ENCODE data around the gene AGL.

Gene AGL

DNA sequence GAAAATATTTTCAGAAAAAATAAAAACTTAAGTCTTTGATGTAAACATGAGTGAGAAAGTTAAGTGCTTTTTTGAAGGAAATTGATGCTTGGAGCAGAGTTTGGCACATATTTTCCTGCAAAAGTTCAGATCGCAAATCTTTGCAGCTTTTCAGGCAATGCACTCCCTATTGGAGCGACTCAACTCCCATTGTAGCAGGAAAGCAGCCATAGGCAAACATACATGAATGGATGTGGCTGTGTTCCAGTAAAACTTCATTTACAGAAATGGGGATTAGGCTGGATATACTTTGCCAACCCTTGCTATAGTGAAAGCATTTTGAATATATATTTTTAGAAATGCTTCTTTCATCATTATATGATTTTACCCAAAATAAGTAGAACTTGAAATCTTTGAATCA is 8.1 kb downstream of the AGL start:
- no peak for DNase-seq (ENCODE audit: extremely low read depth, low read depth)
- TF ChIP-seq, protein P1, sequence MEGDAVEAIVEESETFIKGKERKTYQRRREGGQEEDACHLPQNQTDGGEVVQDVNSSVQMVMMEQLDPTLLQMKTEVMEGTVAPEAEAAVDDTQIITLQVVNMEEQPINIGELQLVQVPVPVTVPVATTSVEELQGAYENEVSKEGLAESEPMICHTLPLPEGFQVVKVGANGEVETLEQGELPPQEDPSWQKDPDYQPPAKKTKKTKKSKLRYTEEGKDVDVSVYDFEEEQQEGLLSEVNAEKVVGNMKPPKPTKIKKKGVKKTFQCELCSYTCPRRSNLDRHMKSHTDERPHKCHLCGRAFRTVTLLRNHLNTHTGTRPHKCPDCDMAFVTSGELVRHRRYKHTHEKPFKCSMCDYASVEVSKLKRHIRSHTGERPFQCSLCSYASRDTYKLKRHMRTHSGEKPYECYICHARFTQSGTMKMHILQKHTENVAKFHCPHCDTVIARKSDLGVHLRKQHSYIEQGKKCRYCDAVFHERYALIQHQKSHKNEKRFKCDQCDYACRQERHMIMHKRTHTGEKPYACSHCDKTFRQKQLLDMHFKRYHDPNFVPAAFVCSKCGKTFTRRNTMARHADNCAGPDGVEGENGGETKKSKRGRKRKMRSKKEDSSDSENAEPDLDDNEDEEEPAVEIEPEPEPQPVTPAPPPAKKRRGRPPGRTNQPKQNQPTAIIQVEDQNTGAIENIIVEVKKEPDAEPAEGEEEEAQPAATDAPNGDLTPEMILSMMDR (IDR thresholded peaks at IDR 0.05; ENCODE audit: low read depth, low read length) = no peak

DNA sequence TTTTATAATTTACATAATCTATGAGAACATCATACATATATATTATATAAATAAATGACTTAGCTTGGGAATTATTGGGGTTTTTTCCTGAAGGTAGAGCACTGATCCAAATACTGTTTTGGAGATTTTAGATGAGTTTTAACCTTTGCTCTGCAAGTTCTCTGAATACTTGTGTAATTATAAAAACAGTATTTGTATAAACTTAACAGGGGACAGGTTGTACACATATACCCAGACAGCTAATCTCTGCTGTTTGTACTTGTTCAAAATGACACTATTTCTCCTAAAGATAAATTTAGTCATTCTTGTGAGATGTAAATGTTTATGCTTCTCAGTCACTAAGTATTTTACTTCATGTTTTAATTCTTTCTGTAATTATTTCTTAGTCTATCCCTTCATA is 8.7 kb downstream of the AGL start:
- TF ChIP-seq, protein P1 (IDR thresholded peaks at IDR 0.05; ENCODE audit: low read depth, low read length) = no peak
- DNase-seq (ENCODE audit: extremely low read depth, low read depth) = no peak

DNA sequence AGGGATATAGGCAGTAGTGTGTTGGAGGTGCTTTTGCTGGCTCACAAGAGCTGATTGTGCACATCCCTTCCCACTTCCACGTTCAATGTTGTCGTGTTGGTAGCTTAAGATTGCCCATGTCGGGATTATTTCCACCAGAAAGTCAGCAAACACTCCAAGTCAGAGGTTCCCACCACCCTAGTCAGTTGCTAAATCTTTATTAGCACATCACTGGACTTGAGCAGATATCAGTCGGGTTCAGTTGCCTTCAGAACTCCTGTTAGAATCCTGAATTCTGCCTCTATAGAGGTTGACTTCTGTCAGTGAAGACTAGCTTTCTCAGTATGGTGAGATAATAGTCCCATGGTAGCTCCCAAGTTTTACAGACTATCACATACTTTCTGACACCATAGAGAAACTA is 10.5 kb downstream of the AGL start:
- DNase-seq (ENCODE audit: extremely low read depth, low read depth) = no peak
- TF ChIP-seq, protein P1 (IDR thresholded peaks at IDR 0.05; ENCODE audit: low read depth, low read length) = no peak

DNA sequence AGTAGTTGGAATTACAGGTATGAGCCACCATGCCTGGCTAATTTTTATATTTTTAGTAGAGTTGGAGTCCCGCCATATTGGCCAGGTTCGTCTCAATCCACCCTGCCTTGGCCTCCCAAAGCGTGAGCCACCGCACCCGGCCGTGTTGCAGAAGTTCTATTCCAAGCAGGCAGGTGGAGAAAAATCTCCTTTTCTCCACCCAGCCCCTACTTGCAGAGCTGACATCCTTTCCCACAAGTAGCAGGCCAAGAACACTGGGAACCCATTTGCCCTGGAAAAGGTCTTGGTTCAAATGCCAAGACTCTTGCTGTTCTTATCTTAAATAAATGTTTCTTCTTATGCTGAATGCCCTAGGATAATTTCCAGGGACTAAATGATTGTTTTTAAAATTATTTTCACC is 17.5 kb downstream of the AGL start:
- no peak for DNase-seq (ENCODE audit: extremely low read depth, low read depth)
- TF ChIP-seq, protein P1 (IDR thresholded peaks at IDR 0.05; ENCODE audit: low read depth, low read length) = no peak

DNA sequence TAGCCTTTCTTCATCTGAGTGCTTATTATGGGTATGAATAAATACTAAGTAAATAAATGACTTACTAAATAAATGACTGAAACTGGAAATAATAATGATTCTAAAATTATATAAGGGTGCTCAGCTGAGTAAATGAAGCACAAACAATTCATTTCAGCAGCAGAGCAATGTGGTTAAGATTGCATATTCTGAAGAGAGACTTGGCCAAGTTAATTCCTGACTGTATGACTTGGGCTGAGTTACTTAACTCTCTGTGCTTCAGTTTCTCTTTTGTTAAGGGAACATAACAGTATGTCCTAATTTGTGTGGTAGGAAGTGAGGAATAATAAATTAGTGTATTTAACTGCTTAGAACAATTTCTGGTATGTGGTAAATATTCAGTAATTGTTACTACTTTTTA is 19.1 kb downstream of the AGL start:
- peak; percentile 25 for DNase-seq (ENCODE audit: extremely low read depth, low read depth)
- TF ChIP-seq, protein P1 (IDR thresholded peaks at IDR 0.05; ENCODE audit: low read depth, low read length) = no peak

DNA sequence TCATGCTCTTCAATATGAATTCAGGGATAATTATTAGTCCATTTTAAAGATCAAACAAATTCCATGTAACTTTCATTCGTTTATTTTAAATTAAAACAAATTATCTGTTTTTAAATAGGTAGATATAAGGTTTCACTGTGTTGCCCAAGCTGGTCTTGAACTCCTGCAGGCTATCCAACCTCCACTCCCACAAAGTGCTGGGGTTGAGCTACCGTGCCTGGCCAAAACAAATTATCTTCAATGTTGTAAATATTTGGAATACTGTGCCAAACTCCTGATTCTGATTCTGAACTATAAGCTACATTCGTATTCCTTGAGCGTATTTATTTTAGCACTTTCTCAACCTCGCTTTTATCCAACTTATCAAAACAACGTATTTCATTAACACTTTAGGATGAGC is 19.6 kb downstream of the AGL start:
- TF ChIP-seq, protein P1 (IDR thresholded peaks at IDR 0.05; ENCODE audit: low read depth, low read length) = no peak
- DNase-seq (ENCODE audit: extremely low read depth, low read depth) = no peak

DNA sequence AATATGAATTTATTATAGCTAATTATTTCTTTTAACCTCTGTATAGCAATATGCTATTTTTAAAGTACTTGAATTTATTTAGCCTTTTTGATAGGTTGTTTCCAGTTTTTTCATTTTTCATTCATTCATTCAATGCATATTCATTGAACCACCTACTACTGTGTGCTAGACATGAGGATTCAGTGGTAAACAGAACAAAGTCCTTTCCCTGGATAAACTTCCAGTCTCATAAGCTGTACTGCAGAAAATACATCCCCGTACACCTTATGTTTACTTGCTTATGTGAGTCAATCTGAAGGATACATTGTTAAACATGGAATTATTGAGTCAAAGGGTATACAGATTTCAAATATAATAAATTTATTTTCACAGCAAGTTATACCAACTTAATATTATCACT is 21.9 kb downstream of the AGL start:
- DNase-seq (ENCODE audit: extremely low read depth, low read depth) = no peak
- TF ChIP-seq, protein P1 (IDR thresholded peaks at IDR 0.05; ENCODE audit: low read depth, low read length) = no peak

Measured in AG09319 (cell line).